K562 (cell line): ENCODE measurements around the gene SRGAP2B.
"Not testable (repeated sequence)": the region's sequence is repeated elsewhere in the genome, so short reads cannot be mapped to it uniquely, and the experiment has no call there.

Experiments used
- BRCA1 ChIP-seq, 2 experiments: fragments of 450-650 bp in 1 of 2; sonication (generic) in 1 of 2; formaldehyde crosslinking in 1 of 2; IDR thresholded peaks; 2 replicates each; pipeline versions ENCODE4 v1.5.0 to v1.6.1; 2017 to 2020; ENCODE audit warnings: mild to moderate bottlenecking in 1 of 2, missing genetic modification reagents in 1 of 2
- EGR1 ChIP-seq: fragments of 450-650 bp; conservative IDR thresholded peaks from 2 replicates; pipeline ENCODE4 v1.6.1; 2017; ENCODE audit warnings: mild to moderate bottlenecking
- EZH2 ChIP-seq: IDR thresholded peaks from 2 replicates; pipeline ENCODE4 v1.6.1; 2012; ENCODE audit warnings: low read depth, mild to moderate bottlenecking, inconsistent platforms, low read length, borderline replicate concordance
- POLR2AphosphoS5 ChIP-seq: IDR thresholded peaks from 2 replicates; pipeline ENCODE4 v1.6.1; 2011; ENCODE audit warnings: mild to moderate bottlenecking, low read depth, low read length, moderate library complexity; ENCODE audit not compliant: control insufficient read depth, insufficient read depth
- SETDB1 ChIP-seq: IDR thresholded peaks from one replicate; pipeline ENCODE4 v1.6.1; 2012; ENCODE audit warnings: low read length, control low read depth, inconsistent platforms
- ZNF146 ChIP-seq: IDR thresholded peaks from one replicate; pipeline ENCODE4 v1.6.1; 2018; ENCODE audit warnings: missing compliant biosample characterization; ENCODE audit not compliant: unreplicated experiment
- ZNF431 ChIP-seq: sonication (generic); formaldehyde crosslinking; IDR thresholded peaks from 2 replicates; pipeline ENCODE4 v1.8.0; 2022; ENCODE audit warnings: mild to moderate bottlenecking, missing genetic modification reagents
- TF ChIP-seq, protein P1 (sequence below): sonication (generic); formaldehyde crosslinking; IDR thresholded peaks from 2 replicates; pipeline ENCODE4 v1.9.0; 2022; ENCODE audit warnings: mild to moderate bottlenecking, missing genetic modification reagents
- TF ChIP-seq, protein P2 (sequence below): sonication (generic); formaldehyde crosslinking; IDR thresholded peaks from 2 replicates; pipeline ENCODE4 v1.8.1; 2023; ENCODE audit warnings: missing genetic modification reagents, mild to moderate bottlenecking, borderline replicate concordance
- TF ChIP-seq, protein P3 (sequence below): sonication (generic); formaldehyde crosslinking; IDR thresholded peaks from 2 replicates; pipeline ENCODE4 v1.8.0; 2022; ENCODE audit warnings: mild to moderate bottlenecking, missing genetic modification reagents
- TF ChIP-seq, protein P4 (sequence below), 3 experiments: IDR thresholded peaks in 2 of 3; conservative IDR thresholded peaks in 1 of 3; 2 replicates each; pipeline ENCODE4 v1.5.1; 2011 to 2012; ENCODE audit warnings: low read length in 3 of 3, mild to moderate bottlenecking in 3 of 3, control low read depth in 2 of 3, improper control_type of control experiment in 1 of 3, inconsistent platforms in 1 of 3, low read depth in 1 of 3, mixed read lengths in 1 of 3, moderate library complexity in 1 of 3; ENCODE audit not compliant: insufficient read depth in 2 of 3
- TF ChIP-seq, protein P5 (sequence below): fragments of 450-650 bp; formaldehyde crosslinking; IDR thresholded peaks from 2 replicates; pipeline ENCODE4 v1.4.0; 2022; ENCODE audit warnings: mild to moderate bottlenecking, moderate library complexity

DNA sequence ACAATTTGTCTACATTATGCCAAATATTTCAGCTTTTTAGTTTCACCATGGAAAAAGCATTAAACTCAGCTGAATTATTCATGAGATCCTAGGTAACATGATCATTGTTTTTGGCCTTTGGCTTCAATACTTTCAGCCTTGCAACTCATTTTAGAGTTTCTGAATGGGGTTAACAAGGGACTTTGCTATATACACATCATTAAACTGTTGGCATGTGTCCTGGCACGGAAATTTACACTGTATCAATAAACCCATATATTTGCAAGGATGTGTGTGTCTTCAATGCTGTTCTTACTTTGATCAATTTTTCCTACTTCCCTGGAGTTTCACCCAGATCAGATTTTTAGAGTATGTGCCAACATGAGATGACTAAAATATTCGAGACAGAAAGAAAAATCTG is 61.6 kb downstream of the SRGAP2B start:
- TF ChIP-seq, protein P1, sequence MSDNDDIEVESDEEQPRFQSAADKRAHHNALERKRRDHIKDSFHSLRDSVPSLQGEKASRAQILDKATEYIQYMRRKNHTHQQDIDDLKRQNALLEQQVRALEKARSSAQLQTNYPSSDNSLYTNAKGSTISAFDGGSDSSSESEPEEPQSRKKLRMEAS (CRISPR knock-in tag), result not testable (repeated sequence)
- TF ChIP-seq, protein P2, sequence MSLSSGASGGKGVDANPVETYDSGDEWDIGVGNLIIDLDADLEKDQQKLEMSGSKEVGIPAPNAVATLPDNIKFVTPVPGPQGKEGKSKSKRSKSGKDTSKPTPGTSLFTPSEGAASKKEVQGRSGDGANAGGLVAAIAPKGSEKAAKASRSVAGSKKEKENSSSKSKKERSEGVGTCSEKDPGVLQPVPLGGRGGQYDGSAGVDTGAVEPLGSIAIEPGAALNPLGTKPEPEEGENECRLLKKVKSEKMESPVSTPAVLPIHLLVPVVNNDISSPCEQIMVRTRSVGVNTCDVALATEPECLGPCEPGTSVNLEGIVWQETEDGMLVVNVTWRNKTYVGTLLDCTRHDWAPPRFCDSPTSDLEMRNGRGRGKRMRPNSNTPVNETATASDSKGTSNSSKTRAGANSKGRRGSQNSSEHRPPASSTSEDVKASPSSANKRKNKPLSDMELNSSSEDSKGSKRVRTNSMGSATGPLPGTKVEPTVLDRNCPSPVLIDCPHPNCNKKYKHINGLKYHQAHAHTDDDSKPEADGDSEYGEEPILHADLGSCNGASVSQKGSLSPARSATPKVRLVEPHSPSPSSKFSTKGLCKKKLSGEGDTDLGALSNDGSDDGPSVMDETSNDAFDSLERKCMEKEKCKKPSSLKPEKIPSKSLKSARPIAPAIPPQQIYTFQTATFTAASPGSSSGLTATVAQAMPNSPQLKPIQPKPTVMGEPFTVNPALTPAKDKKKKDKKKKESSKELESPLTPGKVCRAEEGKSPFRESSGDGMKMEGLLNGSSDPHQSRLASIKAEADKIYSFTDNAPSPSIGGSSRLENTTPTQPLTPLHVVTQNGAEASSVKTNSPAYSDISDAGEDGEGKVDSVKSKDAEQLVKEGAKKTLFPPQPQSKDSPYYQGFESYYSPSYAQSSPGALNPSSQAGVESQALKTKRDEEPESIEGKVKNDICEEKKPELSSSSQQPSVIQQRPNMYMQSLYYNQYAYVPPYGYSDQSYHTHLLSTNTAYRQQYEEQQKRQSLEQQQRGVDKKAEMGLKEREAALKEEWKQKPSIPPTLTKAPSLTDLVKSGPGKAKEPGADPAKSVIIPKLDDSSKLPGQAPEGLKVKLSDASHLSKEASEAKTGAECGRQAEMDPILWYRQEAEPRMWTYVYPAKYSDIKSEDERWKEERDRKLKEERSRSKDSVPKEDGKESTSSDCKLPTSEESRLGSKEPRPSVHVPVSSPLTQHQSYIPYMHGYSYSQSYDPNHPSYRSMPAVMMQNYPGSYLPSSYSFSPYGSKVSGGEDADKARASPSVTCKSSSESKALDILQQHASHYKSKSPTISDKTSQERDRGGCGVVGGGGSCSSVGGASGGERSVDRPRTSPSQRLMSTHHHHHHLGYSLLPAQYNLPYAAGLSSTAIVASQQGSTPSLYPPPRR (CRISPR knock-in tag), result not testable (repeated sequence)
- not testable (repeated sequence) for TF ChIP-seq BRCA1 (IDR thresholded peaks at IDR 0.05); BRCA1 (CRISPR knock-in tag; IDR thresholded peaks at IDR 0.05); ZNF431 (CRISPR knock-in tag); EZH2; SETDB1; EGR1; ZNF146 (CRISPR knock-in tag); POLR2AphosphoS5
- TF ChIP-seq, protein P3, sequence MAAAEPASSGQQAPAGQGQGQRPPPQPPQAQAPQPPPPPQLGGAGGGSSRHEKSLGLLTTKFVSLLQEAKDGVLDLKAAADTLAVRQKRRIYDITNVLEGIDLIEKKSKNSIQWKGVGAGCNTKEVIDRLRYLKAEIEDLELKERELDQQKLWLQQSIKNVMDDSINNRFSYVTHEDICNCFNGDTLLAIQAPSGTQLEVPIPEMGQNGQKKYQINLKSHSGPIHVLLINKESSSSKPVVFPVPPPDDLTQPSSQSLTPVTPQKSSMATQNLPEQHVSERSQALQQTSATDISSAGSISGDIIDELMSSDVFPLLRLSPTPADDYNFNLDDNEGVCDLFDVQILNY (CRISPR knock-in tag), result not testable (repeated sequence)
- TF ChIP-seq, protein P4, sequence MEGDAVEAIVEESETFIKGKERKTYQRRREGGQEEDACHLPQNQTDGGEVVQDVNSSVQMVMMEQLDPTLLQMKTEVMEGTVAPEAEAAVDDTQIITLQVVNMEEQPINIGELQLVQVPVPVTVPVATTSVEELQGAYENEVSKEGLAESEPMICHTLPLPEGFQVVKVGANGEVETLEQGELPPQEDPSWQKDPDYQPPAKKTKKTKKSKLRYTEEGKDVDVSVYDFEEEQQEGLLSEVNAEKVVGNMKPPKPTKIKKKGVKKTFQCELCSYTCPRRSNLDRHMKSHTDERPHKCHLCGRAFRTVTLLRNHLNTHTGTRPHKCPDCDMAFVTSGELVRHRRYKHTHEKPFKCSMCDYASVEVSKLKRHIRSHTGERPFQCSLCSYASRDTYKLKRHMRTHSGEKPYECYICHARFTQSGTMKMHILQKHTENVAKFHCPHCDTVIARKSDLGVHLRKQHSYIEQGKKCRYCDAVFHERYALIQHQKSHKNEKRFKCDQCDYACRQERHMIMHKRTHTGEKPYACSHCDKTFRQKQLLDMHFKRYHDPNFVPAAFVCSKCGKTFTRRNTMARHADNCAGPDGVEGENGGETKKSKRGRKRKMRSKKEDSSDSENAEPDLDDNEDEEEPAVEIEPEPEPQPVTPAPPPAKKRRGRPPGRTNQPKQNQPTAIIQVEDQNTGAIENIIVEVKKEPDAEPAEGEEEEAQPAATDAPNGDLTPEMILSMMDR (IDR thresholded peaks at IDR 0.05 in 2 of 3, conservative IDR thresholded peaks at IDR 0.05 in 1 of 3; ENCODE audit: insufficient read depth in 2 of 3, low read depth in 1 of 3, low read length in 3 of 3), result not testable (repeated sequence)
- TF ChIP-seq, protein P5, sequence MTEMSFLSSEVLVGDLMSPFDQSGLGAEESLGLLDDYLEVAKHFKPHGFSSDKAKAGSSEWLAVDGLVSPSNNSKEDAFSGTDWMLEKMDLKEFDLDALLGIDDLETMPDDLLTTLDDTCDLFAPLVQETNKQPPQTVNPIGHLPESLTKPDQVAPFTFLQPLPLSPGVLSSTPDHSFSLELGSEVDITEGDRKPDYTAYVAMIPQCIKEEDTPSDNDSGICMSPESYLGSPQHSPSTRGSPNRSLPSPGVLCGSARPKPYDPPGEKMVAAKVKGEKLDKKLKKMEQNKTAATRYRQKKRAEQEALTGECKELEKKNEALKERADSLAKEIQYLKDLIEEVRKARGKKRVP (CRISPR knock-in tag), result not testable (repeated sequence)
